Cardiac fibroblast (primary cell): Measurements from ENCODE around the gene DIP2C.
A peak's percentile ranks its signal among the peaks of the same experiment; 100 is the strongest.

Source experiments
- DNase-seq, 2 donors: peaks; one replicate each; pipeline versions ENCODE4 v3.0.0 to v3.0.0-alpha.2; 2010; ENCODE audit warnings: low read depth in 2 of 2
- H3K4me3 ChIP-seq, 2 donors: replicated peaks in 1 of 2; 1 replicate in 1 of 2; 2 replicates in 1 of 2; pipeline ENCODE4 v1.5.1; 2011; ENCODE audit warnings: low read depth in 2 of 2, low read length in 2 of 2, mild to moderate bottlenecking in 2 of 2, moderate library complexity in 1 of 2
- CTCF ChIP-seq: IDR thresholded peaks from one replicate; pipeline ENCODE4 v1.5.1; 2011; ENCODE audit warnings: low read depth, mild to moderate bottlenecking, low read length, inconsistent platforms

Gene DIP2C

DNA sequence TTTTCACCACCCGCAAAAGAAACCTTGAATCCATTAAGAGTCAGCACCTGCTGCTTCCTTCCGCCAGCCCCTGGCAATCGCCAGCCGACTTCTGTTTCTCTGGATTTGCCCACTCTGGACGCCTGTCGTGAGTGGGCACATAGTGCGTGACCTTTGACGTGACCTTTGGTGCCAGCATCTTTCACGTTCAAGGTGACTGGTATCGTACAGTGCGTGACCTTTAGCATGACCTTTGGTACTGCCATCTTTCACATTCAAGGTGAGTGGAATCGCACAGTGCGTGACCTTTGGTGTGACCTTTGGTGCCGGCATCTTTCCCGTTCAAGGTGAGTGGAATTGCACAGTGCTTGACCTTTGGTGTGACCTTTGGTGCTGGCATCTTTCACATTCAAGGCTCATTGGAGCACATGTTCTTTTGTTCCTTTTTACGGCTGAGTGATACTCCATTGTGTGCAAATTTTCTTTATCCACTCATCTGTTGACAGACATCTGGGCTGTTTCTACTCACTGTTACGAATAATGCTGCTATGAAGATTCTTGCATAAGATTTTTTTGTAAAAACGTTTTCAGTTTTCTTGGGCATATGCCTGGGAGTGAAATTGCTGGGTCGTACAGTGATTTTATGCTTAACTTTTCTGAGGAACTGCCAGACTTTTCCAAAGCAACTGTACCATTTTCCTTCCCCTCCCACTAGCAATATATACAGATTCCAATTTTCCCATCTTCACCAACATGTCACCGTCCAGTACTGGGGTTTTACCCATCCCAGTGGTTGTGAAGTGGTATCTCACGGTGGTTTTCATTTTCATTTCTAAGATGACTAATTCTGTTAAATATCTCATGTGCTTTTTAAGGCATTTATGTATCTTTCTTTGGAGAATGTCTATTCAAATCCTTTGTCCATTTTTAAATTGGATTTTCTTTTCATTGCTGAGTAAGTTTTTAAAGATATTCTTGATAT is 145.3 kb downstream of the DIP2C start:
- no peak overlapping the region for H3K4me3 ChIP-seq
- no peak for TF ChIP-seq CTCF
- DNase-seq: no peak

- DNase-seq: peak in 1 of 2 donors; percentile 4
- TF ChIP-seq CTCF: no peak
- H3K4me3 ChIP-seq: no peak overlapping the region
Observed at GRCh38 chr10:543131-543530, 146.3 kb downstream of the DIP2C start.

- H3K4me3 ChIP-seq: no peak overlapping the region
- TF ChIP-seq CTCF: no peak
- DNase-seq: no peak
Observed at GRCh38 chr10:541750-542371, 147.6 kb downstream of the DIP2C start.

DNA sequence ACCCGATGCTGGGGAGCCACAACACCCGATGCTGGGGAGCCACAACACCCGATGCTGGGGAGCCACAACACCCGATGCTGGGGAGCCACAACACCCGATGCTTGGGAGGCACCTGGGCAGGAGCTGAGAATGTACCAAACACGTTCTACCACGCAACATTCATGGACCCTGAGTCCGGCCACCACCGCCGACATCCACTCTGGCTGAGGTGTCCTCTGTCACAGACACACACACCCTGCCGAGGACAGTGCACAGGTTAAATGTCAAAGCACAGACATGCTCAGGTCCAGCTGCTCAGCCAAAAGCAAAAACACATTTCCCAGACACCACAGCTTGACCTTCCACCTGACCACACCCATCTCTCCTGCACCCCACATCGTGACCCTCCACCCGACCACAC is 148.4 kb downstream of the DIP2C start:
- TF ChIP-seq CTCF: no peak
- H3K4me3 ChIP-seq: no peak overlapping the region
- DNase-seq: no peak

DNA sequence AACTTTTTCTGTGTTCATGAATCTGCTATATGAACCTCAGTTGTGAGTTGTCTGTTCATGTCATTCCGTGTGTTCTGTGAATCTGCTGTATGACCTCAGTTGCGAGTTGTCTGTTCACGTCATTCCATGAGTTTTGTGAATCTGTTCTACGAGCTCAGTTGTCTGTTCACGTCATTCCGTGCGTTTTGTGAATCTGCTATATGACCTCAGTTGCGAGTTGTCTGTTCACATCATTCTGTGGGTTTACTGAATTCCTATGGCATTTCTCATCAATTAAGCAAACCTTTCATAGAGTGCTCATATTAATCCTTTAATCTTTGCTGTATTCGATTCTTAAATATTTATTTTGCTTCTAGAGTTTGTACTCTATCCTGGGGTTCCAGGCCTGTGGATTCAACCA is 150.6 kb downstream of the DIP2C start:
- H3K4me3 ChIP-seq: no peak overlapping the region
- no peak for TF ChIP-seq CTCF
- DNase-seq: peak; percentile 43 to 53

DNA sequence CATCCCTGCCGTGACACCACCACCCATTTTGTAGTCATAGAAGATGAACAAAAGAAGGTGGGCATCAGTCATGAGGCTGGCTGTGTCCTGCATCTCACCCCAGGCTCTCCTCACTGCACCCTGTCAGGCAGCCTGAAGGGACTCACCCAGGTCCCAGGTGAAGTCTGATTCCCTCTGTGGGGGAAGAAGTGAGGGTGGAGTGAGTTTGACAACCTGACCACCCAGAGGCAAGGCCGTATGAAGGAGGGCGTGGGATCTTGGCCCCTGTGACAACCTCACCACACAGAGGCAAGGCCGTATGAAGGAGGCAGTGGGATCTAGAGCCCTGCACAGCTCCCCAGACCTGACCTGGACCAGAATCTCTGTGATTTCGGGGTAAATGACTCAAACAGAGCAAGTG is 152.5 kb downstream of the DIP2C start:
- no peak for TF ChIP-seq CTCF
- H3K4me3 ChIP-seq: no peak overlapping the region
- no peak for DNase-seq
